ENCODE results near the gene RFTN1.

The RFTN1 gene

GRCh38 chr3:16273867-16274266 lies 239.6 kb downstream of the RFTN1 start:
- no peak for DNase-seq (ENCODE audit: insufficient read length, low spot score)
- TF ChIP-seq CTCF (IDR thresholded peaks at IDR 0.05; ENCODE audit: insufficient read depth, missing control alignments), result no peak
- FAIRE-seq, result no peak

GRCh38 chr3:16272588-16272987 lies 240.9 kb downstream of the RFTN1 start:
- TF ChIP-seq CTCF (IDR thresholded peaks at IDR 0.05; ENCODE audit: insufficient read depth, missing control alignments), result no peak
- no peak for DNase-seq (ENCODE audit: insufficient read length, low spot score)
- FAIRE-seq, result no peak

- FAIRE-seq (no peak), DNase-seq (ENCODE audit: insufficient read length, low spot score) (no peak)
- no peak for TF ChIP-seq CTCF (IDR thresholded peaks at IDR 0.05; ENCODE audit: insufficient read depth, missing control alignments)
Measured at GRCh38 chr3:16270855-16271254, 242.6 kb downstream of the RFTN1 start.

GRCh38 chr3:16266714-16267113 lies 246.8 kb downstream of the RFTN1 start:
- no peak for FAIRE-seq
- no peak for DNase-seq (ENCODE audit: insufficient read length, low spot score)
- TF ChIP-seq CTCF (IDR thresholded peaks at IDR 0.05; ENCODE audit: insufficient read depth, missing control alignments), result no peak
